Right kidney (tissue), 1 donor: ENCODE data around the gene SLC7A11.
"Not testable (repeated sequence)": the region's sequence is repeated elsewhere in the genome, so short reads cannot be mapped to it uniquely, and the experiment has no call there.

ENCODE experiments used
- DNase-seq: peaks from one replicate; pipeline ENCODE4 v3.0.0-alpha.2; 2016

Gene SLC7A11

GRCh38 chr4:138242834-138243156 is 646 bp upstream of the SLC7A11 start:
- no peak for DNase-seq

- DNase-seq, result peak; percentile 42
Measured at GRCh38 chr4:138241281-138242075, 671 bp downstream of the SLC7A11 start.

GRCh38 chr4:138239491-138239890 is 2.7 kb downstream of the SLC7A11 start:
- DNase-seq, result no peak

GRCh38 chr4:138238521-138239292 is 3.4 kb downstream of the SLC7A11 start:
- DNase-seq, result no peak

- DNase-seq, result not testable (repeated sequence)
Measured at GRCh38 chr4:138237132-138237531, 5.0 kb downstream of the SLC7A11 start.

DNA sequence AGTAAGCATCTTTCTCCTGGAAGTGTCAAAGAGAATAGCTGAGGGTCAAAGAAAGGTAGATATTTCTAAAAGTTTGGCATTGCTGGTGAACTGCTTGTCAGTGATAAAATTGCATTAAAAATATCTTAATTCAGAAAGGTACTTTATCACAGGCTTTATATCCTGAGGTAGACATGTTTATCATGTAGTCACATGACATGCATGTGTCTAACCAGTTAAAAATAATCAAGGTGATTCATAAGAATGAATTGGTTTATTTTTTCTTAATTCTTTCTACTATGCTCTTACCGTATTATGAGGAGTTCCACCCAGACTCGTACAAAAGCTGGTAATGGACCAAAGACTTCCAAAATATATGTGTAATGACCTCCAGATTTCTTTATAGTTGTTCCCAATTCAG is 6.1 kb downstream of the SLC7A11 start:
- no peak for DNase-seq

DNA sequence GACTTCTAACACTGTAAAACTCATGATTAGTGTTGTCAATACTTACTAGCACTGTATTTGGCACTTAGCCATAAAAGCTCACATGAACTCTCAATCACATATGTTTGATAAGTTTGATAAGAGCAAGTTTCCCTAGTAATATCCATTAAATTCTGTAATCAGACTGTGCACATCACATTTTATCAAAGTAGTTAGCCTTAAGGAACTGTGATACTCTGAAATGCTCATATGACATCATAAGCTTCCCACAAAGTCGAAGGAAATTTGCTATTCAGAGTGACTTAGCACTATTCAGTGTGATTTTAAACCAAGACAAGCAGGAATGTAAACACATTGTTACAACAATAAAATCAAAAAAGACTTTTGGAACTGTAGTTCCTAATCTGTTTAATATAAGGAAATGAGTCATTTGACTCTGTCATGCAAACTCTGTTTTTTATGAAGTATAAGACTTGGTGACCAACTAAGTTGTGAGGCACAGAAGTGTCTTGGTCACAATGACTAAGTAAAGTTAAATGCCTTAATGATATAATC is 6.7 kb downstream of the SLC7A11 start:
- DNase-seq, result no peak

DNA sequence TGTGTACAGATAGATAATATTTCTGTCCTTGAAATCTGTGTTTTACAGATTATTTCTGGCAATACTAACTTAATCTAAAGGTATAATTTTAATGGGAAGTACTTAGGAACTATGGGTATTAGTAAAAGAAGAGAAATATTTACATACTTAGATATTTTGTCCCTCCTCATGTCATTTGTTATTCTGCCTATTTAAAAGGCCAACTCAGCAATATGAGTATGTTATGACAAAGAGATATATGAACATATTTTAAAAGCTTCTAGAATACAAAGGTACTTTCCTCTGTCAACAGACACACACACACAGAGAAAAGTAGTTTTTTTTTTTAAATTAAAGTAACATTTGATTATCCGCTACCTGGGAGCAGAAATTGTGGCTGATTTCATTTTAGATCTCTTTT is 7.9 kb downstream of the SLC7A11 start:
- DNase-seq, result no peak

DNA sequence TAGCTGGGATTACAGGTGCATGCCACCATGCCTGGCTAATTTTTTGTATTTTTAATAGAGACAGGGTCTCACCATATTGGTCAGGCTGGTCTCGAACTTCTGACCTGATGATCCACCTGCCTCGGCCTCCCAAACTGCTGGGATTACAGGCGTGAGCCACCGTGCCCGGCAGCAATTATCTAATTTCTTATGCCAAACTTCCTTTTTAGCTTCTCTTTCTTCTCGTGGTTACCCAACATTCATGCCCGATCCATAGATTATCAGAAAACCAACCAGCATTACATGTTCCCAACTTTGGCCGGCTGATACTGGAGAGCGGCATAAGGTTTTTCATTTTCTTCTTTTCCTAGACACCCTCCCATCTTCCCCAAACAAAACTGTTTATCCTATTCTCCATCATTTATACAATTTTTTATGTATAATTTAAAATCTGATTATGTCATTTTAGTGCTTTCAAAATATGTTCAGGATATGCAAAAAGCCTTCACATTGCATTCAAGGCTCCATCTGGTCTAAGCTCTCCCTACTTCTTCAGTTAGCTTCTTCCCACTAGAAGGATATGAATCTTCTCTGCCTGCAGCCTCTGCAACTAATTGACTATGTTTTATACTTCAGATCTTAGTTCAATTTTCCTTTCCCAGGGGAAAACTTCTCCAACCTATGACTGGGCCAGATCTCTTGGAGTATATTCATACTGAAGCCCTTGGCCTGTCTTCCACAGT is 8.7 kb downstream of the SLC7A11 start:
- no peak for DNase-seq

GRCh38 chr4:138232364-138232763 is 9.8 kb downstream of the SLC7A11 start:
- no peak for DNase-seq

- no peak for DNase-seq
Measured at GRCh38 chr4:138230048-138230447, 12.1 kb downstream of the SLC7A11 start.

GRCh38 chr4:138229160-138229559 is 13.0 kb downstream of the SLC7A11 start:
- no peak for DNase-seq

DNA sequence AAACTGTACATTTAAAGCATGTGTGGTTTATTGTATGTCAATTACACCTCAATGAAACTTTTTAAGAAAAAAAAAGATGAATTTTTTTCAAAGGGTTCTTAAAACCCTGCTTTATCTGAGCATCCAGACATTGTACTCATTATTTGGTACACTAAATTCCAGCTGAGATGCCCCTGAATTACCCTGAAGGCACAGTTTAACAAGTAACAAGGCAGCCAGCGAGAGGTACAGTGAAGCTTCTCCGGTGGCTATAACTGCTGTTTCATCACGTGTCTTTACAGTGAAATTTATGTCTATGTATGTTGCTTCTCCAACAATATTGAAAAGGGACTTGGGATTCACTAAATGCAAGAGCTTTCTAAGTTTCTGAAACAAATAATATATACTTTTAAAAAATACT is 15.8 kb downstream of the SLC7A11 start:
- DNase-seq, result no peak

DNA sequence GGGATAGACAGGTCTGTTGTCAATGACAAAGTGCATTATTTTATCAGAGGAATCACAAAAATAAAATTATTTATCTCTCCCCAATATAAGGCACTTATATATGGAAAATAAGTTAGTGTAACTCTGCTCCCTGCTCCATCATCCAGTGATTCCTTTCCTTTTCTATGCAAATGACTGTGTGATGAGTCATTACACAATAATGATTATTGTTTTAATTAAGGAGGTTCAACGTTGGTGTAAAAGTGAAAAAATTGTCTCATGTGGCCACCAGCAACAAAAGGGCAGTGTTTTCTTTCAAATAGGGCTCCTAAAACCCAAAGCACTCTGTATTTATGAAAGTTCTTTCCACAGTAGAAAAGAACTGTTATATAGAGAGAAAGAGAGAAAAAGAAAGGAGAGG is 16.7 kb downstream of the SLC7A11 start:
- DNase-seq, result no peak

- no peak for DNase-seq
Measured at GRCh38 chr4:138224614-138225013, 17.5 kb downstream of the SLC7A11 start.

- DNase-seq, result no peak
Measured at GRCh38 chr4:138223231-138223910, 18.8 kb downstream of the SLC7A11 start.

- DNase-seq, result no peak
Measured at GRCh38 chr4:138222046-138222445, 20.1 kb downstream of the SLC7A11 start.

DNA sequence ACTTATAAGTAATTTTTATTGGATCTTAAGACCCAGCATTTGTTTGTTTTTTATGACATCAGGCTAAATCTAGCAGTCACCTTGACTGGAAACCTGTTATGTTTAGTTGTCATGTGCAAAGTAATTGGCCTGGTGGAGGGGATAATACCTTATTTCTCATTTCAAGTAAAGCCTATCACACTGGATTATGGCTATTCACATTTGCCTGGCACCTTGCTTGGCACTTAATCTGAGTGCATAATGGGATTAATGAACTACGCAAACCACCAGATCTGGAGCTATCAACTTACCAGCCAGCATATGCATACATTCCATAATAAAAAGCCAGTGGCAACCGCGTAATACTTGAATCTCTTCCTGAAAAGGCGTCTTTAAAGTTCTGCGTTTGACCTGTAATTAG is 23.2 kb downstream of the SLC7A11 start:
- no peak for DNase-seq

DNA sequence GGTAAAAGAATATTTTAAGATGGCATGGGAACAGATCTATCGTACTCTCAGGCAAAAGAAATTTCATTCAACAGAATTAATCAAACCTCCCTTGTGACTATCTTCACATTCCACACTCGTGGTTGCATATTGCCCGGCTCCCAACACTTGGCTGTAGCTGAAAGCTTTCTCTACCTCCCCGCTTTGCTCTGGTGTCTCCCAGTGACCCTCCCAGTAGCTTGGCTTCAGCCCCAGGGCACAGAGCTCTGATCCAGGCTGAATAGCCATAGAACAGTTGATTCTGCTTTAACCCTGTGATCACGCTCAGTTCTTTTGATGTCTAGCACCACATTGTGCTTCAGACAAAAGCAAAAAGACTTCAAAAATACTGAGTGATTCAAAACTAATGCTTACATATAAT is 24.6 kb downstream of the SLC7A11 start:
- DNase-seq, result no peak

DNA sequence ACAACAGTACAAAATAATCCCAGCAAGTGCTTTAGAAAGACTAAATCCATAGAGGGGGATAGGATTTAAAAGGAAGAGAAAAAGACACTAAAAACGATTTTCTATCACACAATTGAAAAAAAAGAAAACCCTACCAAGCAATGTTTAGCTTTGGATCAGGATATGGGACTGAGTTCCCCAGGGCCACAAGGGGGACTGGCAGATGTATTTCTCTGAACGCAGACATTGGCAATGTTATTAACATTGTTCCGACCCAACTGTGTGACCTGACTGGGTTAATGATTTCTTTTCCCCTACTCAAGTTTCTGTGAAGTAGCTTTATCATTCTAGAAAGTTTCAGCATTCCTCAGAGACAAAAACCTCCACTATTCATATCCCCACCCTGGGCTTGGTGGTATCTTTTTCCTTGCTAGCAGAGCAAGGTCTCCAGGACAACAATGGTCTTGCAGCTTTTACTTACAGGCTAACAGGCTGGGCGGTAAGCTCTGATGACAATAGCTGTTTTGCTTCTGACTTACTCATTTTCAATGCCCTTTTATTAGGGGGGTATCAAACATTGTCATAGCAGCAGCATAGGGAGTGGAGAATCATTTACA is 25.8 kb downstream of the SLC7A11 start:
- no peak for DNase-seq

GRCh38 chr4:138210576-138210975 is 31.6 kb downstream of the SLC7A11 start:
- DNase-seq, result not testable (repeated sequence)

- DNase-seq, result no peak
Measured at GRCh38 chr4:138209094-138209493, 33.1 kb downstream of the SLC7A11 start.
